Measurements from ENCODE around the gene COQ2.

DNA sequence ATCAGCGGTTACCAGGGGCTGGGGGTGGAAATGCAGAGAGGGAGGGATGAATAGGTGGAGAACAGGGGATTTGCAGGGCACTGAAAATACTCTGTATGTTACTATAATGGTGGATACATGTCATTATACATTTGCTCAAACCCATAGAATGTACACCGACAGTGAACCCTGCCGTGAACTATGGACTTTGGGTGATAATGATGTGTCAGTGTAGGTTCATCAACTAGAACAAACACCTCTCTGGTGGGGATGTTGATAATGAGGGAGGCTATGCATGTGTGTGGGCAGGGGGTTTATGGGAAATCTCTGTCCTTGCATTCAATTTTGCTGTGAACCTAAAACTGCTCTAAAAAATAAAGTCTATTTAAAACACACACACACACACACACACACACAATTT is 38.5 kb upstream of the COQ2 start:
- no peak for TF ChIP-seq POLR2AphosphoS5 (IDR thresholded peaks at IDR 0.05; ENCODE audit: low read depth, low read length)
- TF ChIP-seq, protein P1, sequence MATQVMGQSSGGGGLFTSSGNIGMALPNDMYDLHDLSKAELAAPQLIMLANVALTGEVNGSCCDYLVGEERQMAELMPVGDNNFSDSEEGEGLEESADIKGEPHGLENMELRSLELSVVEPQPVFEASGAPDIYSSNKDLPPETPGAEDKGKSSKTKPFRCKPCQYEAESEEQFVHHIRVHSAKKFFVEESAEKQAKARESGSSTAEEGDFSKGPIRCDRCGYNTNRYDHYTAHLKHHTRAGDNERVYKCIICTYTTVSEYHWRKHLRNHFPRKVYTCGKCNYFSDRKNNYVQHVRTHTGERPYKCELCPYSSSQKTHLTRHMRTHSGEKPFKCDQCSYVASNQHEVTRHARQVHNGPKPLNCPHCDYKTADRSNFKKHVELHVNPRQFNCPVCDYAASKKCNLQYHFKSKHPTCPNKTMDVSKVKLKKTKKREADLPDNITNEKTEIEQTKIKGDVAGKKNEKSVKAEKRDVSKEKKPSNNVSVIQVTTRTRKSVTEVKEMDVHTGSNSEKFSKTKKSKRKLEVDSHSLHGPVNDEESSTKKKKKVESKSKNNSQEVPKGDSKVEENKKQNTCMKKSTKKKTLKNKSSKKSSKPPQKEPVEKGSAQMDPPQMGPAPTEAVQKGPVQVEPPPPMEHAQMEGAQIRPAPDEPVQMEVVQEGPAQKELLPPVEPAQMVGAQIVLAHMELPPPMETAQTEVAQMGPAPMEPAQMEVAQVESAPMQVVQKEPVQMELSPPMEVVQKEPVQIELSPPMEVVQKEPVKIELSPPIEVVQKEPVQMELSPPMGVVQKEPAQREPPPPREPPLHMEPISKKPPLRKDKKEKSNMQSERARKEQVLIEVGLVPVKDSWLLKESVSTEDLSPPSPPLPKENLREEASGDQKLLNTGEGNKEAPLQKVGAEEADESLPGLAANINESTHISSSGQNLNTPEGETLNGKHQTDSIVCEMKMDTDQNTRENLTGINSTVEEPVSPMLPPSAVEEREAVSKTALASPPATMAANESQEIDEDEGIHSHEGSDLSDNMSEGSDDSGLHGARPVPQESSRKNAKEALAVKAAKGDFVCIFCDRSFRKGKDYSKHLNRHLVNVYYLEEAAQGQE (IDR thresholded peaks at IDR 0.05; ENCODE audit: insufficient read depth in 1 of 2, low read depth in 2 of 2, low read length in 2 of 2), result no peak
- TF ChIP-seq FOXP2 (optimal IDR thresholded peaks at IDR 0.05; ENCODE audit: borderline replicate concordance, extremely low read depth, extremely low read length, insufficient read depth), result no peak
